ENCODE results near the gene CCBE1. TPM values are rescaled to one million over a fixed set of nuclear protein-coding genes. Genes with fewer than 3 reads are reported as not detected.
"Not testable (repeated sequence)": the region's sequence is repeated elsewhere in the genome, so short reads cannot be mapped to it uniquely, and the experiment has no call there.

CCBE1 gene
- total RNA-seq, 4 donors from 2014 or later: 1.5 to 10.9 (median 4.6) TPM

DNA sequence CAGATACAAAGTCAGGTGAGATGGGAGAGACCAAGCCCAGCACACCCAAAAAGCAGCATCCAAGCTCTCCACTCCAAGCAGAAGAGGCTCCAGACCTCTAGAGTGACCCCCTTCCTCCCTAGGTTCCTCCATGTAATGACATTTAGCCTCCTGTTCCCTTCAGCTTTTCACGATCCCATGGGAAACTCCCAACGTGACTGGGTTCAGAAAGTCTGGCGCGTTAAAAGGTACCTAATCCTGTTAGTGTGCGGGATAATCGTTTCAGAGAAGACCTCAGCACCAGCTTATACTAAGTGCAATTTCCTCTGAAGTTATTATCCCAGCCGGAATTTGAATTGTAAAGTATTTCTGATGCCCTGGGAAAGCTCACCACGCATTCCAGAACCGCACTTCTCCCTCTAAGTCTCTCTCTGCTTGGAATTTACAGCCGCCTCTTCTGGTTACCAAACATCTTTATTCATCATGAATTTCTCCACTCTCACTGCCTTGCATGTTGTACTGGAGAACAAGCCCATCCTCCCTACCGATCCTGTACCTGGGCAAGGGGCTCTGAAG lies 46.9 kb downstream of the CCBE1 start:
- intact Hi-C loops (cut with DNase I; ENCODE audit: low total_unique reads): no loop called here
- Histone ChIP-seq H3K27ac (no peak overlapping the region), H3K4me1 (peaks cover 0 to 4% of the 10 kb centered on the region in 2 donors), H3K9me3 (no peaks in the 10 kb centered on the region), H3K36me3 (no peaks in the 10 kb centered on the region), H3K27me3 (no peaks in the 10 kb centered on the region), H3K4me3 (no peak overlapping the region)
- TF ChIP-seq POLR2A (IDR thresholded peaks at IDR 0.05): no peak
- TF ChIP-seq CTCF (IDR thresholded peaks at IDR 0.05): no peak
- DNase-seq: no peak

DNA sequence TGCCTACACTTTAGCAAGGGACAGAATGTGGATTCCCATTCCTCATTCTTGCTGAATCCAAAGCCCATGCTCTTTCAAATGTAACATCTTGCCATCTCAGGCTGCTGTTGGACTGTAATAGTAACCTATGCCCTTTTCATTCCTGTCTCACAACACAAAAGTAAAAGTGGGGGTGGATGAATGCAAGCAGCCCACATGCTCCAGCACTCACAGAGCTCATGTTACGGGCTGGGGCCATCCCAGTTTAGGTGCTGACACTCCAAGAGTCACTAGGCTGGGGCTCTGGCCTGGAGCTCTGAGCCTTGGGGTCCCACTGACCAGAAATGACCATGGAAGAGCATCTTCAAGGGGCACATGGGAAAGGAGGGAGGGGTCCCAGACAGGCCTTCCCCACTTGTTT lies 47.6 kb downstream of the CCBE1 start:
- DNase-seq: no peak
- Histone ChIP-seq H3K36me3 (no peaks in the 10 kb centered on the region), H3K4me1 (peaks cover 0 to 4% of the 10 kb centered on the region in 2 donors), H3K4me3 (no peak overlapping the region), H3K27me3 (no peaks in the 10 kb centered on the region), H3K9me3 (no peaks in the 10 kb centered on the region), H3K27ac (no peak overlapping the region)
- TF ChIP-seq POLR2A (IDR thresholded peaks at IDR 0.05) (no peak), CTCF (IDR thresholded peaks at IDR 0.05) (no peak)
- intact Hi-C loops (cut with DNase I; ENCODE audit: low total_unique reads): no loop called here

DNA sequence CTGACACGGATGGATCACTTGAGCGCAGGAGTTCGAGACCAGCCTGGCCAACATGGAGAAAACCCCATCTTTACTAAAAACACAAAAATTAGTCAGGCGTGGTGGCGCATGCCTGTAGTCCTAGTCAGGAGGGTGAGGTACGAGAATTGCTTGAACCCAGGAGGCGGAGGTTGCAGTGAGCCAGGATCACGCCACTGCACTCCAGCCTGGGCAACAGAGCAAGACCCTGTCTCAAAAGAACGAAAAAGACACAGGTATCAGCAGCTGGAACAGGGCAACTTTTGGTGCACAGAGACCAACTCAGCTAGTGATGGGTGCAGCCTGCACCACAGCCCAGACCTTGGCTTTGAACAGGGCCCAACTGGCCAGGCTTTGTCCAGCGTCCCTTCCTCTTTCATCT lies 48.8 kb downstream of the CCBE1 start:
- H3K27me3 ChIP-seq; intact Hi-C loops (cut with DNase I; ENCODE audit: low total_unique reads); H3K4me1 ChIP-seq; H3K27ac ChIP-seq; H3K4me3 ChIP-seq; H3K9me3 ChIP-seq; DNase-seq; H3K36me3 ChIP-seq: not testable (repeated sequence)

GRCh38 chr18:59646963-59647307 lies 50.3 kb downstream of the CCBE1 start:
- no peak overlapping the region for H3K27ac ChIP-seq
- no peaks in the 10 kb centered on the region for H3K4me1 ChIP-seq
- no peaks in the 10 kb centered on the region for H3K36me3 ChIP-seq
- intact Hi-C loops (cut with DNase I; ENCODE audit: low total_unique reads): no loop called here
- H3K9me3 ChIP-seq: no peaks in the 10 kb centered on the region
- no peak for DNase-seq
- TF ChIP-seq POLR2A (IDR thresholded peaks at IDR 0.05) (no peak), CTCF (IDR thresholded peaks at IDR 0.05) (no peak)
- H3K27me3 ChIP-seq: no peaks in the 10 kb centered on the region
- no peak overlapping the region for H3K4me3 ChIP-seq

GRCh38 chr18:59646228-59646962 lies 50.8 kb downstream of the CCBE1 start:
- TF ChIP-seq POLR2A (IDR thresholded peaks at IDR 0.05): no peak
- no peak for TF ChIP-seq CTCF (IDR thresholded peaks at IDR 0.05)
- Histone ChIP-seq H3K4me1 (no peaks in the 10 kb centered on the region), H3K27me3 (no peaks in the 10 kb centered on the region), H3K27ac (peak overlapping the region in 1 of 2 donors; percentile 28), H3K36me3 (no peaks in the 10 kb centered on the region), H3K9me3 (no peaks in the 10 kb centered on the region), H3K4me3 (no peak overlapping the region)
- peak in 1 of 2 donors; percentile 22 for DNase-seq
- intact Hi-C loops (cut with DNase I; ENCODE audit: low total_unique reads): no loop called here

Data from uterus (tissue), 4 donors.